ENCODE measurements around the gene VWF. TPM values are rescaled to one million over a fixed set of nuclear protein-coding genes. Genes with fewer than 3 reads are reported as not detected.
A peak's percentile ranks its signal among the peaks of the same experiment; 100 is the strongest.
"Not testable (repeated sequence)": the region's sequence is repeated elsewhere in the genome, so short reads cannot be mapped to it uniquely, and the experiment has no call there.

Gene VWF
- total RNA-seq, 2 donors from 2014 or later: 241 to 483 TPM

GRCh38 chr12:6025703-6026298, 98.7 kb downstream of the VWF start:
- ATAC-seq; intact Hi-C loops (cut with DNase I); DNase-seq: not testable (repeated sequence)

GRCh38 chr12:6024066-6024465, 100.4 kb downstream of the VWF start:
- DNase-seq; ATAC-seq; intact Hi-C loops (cut with DNase I): not testable (repeated sequence)

DNA sequence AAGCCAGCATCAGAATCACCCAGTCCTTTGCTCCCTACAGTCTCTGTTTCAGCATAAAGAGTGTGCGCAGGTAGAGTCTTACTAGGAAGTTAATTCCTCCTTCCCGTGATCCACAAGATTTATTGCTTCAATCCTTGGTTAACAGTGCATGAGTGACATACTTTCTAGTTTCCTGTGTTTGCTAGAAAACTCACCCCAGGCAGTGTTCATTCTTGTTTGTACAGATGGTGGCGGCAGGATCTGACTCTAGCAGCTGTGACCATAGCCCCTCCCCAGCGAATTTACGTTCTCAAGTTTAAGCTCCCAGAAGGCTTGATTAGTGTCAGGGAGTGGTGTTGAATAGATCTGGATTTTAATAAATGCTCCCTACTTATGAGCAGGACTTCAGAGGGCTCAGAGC, 103.5 kb downstream of the VWF start:
- no peak for DNase-seq
- no peak for ATAC-seq
- intact Hi-C loops (cut with DNase I): no loop called here

- DNase-seq; ATAC-seq; intact Hi-C loops (cut with DNase I): not testable (repeated sequence)
Observed at GRCh38 chr12:6020511-6020910, 104.0 kb downstream of the VWF start.

- ATAC-seq; DNase-seq; intact Hi-C loops (cut with DNase I): not testable (repeated sequence)
Observed at GRCh38 chr12:6019256-6019655, 105.2 kb downstream of the VWF start.

DNA sequence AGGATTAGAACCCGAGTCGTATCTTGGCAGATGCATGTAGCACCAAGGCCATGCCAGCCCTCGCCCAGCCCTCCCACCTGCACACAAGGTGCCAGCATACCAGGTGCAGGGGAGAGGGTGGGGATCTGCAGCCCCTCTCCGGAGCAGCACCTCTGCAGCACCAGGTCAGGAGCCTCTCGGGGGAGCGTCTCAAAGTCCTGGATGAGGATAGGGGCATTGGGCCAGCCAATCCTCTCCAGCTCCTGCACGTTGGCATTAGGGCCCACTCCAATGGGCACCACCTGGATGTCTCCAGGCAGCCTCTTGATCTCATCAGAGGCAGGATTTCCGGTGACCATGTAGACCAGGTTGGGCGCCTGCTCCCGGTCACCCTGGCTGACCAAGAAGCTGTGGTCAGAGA, 106.2 kb downstream of the VWF start:
- no peak for ATAC-seq
- intact Hi-C loops (cut with DNase I): no loop called here
- DNase-seq: no peak

GRCh38 chr12:6016756-6017155, 107.7 kb downstream of the VWF start:
- intact Hi-C loops (cut with DNase I): no loop called here
- DNase-seq: no peak
- ATAC-seq: no peak

DNA sequence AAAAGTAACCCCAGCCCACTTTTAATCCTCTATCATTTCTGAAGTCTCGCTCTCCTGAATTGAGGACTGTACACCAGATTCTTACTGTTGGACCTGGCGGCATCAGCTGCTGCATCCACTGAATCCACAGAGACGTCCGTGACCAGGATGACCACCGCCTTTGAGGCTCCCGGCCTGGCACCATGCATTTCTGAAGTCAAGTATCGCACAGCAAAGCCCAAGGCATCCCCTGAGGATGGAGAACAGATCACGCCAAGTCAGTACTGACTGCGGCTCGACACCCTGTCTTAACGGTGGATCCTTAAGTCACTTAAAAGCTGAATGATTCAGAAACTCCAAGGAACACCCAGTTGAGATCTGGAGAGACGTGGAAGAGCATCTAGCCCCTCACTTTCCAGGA, 108.5 kb downstream of the VWF start:
- ATAC-seq; intact Hi-C loops (cut with DNase I); DNase-seq: not testable (repeated sequence)

DNA sequence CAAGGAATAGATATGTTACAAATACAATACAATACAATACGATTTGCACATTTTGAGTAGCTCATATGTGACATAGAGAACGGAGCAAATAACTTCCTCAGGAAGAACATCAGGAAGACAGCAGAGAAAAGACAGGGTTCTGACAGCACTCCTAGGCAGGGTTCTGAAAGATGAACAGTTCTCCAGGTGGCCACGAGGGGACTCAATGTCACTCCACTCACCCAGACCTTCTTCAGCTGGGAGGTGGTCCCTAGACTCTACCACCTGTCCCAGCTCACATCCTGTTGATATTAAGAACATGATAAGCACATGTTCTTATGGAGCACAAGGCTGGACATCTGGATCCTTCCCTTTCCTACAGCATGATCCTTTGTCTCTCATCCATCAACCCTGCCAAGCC, 109.2 kb downstream of the VWF start:
- ATAC-seq; DNase-seq; intact Hi-C loops (cut with DNase I): not testable (repeated sequence)

DNA sequence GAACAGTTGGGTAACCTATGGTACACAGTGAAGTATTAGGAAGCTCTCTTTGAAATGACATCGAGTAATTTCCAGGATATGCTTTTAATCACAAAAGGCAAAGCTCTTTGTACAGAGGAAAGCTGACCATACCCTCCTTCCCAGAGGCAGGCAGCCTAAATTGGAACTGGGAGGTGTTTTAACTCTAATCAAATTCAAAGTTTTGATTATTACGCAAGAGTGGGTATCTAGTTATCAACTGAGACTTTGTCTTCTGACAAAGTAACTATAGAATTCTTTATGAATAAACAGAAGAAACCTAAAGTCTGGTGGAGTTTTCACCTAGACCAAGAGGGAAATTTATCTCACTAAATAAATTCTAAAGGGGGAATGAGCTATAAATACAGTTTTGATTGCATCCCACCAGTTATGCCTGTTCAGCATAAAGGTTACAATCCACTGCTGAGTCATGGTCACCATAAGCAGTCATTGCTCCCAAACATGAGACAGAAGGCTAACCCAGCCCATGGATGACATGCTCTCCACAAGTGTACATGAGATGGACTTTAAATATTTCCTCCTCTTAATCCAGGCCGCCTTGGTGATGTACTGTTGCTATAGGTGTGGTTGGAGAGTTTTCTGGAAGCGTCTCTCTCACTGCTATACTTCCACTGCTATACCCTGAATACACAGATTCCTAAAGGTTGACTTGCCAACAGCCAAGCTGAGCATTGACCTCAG, 113.7 kb downstream of the VWF start:
- intact Hi-C loops (cut with DNase I); ATAC-seq: not testable (repeated sequence)

DNA sequence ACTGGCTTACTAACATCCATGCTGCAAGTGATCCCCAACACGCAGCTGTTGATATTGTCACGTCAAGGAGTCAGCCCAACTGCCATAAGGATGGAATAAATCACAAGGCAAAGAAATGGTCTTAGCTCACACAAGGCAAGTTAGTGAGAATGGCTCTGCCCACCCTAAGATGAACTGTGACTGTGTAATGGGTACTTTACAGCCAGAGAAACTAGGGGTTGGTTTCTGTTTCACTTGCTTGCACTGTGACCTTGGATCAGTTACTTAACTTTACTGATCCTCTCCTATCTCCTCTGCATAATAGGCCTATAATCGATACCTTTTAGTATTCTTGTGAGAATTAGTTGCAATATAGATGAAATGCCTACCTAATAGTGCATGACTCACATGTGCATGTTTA, 127.2 kb downstream of the VWF start:
- intact Hi-C loops (cut with DNase I): no loop called here
- DNase-seq (no peak), ATAC-seq (no peak)

More for the DNA sequence above, 113.7 kb downstream of the VWF start:
- not testable (repeated sequence) for DNase-seq

- intact Hi-C loops (cut with DNase I): no loop called here
- DNase-seq (no peak), ATAC-seq (no peak)
Observed at GRCh38 chr12:5996459-5996858, 128.0 kb downstream of the VWF start.

DNA sequence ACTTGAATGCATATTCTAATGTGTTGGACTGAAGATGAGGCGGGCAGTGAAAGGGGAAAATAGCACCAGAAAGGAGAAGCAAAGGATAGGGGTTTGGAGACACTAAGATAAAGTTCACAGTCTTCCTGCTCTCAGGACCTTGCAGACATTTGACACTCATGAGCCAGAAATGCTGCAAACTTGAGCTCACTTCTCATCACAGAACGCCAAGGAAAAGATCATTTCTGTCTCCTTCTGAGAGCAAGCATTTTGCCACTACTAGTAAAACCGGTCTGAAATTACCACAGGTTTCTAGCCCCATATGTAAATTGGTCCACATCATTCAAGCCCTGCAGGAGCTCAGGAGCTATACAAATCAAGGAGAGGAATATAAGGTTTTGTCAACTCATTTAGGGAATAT, 134.8 kb downstream of the VWF start:
- ATAC-seq (no peak), DNase-seq (no peak)
- intact Hi-C loops (cut with DNase I): loop anchor here (2.0 to 5.0 kb wide), 3 partner anchors 48 to 297 kb away; no protein-coding TSS in a partner anchor

DNA sequence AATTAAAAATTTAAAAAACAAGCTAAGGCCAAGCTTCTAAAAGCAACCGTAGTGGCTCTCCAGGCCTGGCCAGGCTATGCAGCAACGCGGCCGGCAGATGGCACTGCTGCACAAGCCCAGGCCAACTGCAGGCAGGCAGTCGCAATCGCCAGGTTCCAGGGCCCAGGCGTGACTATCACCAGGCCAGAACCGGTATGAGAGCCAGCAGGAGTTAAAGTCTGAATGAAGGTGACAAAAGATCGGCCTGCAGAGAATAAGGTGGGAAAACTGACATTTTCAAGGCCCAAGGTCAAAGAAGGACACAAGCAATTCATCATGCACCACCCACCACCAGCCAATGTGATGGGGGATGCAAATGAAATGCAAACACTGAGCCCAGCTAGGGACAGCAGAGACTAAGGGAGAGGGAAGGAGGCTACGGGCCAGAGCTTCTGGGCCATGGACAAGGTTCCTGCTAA, 135.8 kb downstream of the VWF start:
- peak; percentile 83 for DNase-seq
- peak; percentile 91 to 93 for ATAC-seq
- intact Hi-C loops (cut with DNase I): loop anchor here (2.0 to 5.0 kb wide), 3 partner anchors 49 to 298 kb away; no protein-coding TSS in a partner anchor

GRCh38 chr12:5988088-5988487, 136.4 kb downstream of the VWF start:
- intact Hi-C loops (cut with DNase I): loop anchor here (2.0 to 5.0 kb wide), 3 partner anchors 49 to 299 kb away; no protein-coding TSS in a partner anchor
- ATAC-seq: no peak
- DNase-seq: no peak

DNA sequence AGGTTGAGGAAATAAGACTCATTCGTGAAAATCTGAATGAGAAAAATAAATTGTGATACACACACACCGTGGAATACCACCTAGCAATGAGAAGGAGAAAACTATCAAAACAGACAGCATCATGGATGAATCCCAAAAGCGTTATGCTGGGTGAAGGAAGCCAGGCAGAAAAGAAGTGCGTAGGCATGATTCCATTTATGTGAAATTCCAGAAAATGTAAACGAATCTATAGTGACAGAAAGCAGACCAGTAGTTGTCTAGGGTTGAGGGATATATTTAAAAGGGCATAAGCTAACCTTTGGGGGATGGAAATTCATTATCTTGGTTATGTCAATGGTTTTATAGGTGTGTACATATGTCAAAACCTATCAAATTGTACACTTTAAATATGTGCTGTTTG, 136.9 kb downstream of the VWF start:
- intact Hi-C loops (cut with DNase I): loop anchor here in 1 of 2 donors (5.0 kb wide), 1 partner anchor 50 kb away; no protein-coding TSS in a partner anchor
- no peak for ATAC-seq
- DNase-seq: no peak

DNA sequence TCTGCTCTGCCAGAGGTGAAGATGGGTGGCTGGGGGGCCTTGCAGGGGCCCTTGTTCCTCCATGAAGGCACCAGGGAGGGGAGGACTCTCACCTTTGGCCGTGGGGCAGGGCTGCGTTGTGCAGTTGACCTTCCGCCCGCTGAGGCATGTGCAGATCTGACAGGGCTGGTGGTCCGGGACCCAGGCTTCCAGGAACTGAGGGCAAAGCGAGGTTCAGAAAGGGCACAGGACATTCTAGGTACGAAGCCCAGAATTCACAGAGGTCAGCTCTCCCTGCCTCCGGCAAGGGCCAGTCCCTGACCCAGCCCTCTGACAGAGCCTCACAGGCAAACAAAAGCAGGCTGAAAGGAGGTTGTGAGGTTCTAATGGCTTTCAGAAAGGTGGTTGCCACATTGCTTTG, 139.0 kb downstream of the VWF start:
- intact Hi-C loops (cut with DNase I): loop anchor here in 1 of 2 donors (5.0 kb wide), 1 partner anchor 52 kb away; no protein-coding TSS in a partner anchor
- no peak for ATAC-seq
- no peak for DNase-seq

DNA sequence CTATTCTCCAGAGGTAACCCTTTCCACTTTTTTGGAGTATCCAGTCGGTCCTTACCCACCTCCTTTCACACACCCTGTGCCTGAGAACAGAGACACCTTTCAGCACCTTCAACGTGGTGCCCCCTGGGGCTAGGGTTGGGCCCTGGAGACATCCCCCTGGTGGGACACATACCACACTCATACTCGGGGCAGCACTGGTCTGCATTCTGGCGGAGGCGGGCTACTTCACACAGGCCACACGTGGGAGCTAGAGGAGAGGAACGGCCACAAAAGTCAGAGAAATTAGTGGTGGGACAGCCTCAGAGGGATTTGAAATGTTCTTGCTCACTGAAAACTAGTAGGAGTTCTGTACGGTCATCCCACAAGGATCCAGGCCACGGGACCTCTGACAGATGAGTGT, 139.6 kb downstream of the VWF start:
- intact Hi-C loops (cut with DNase I): loop anchor here in 1 of 2 donors (5.0 kb wide), 1 partner anchor 52 kb away; no protein-coding TSS in a partner anchor
- no peak for ATAC-seq

GRCh38 chr12:5982106-5982505, 142.4 kb downstream of the VWF start:
- ATAC-seq (no peak), DNase-seq (no peak)
- intact Hi-C loops (cut with DNase I): no loop called here

More for the DNA sequence above, 139.6 kb downstream of the VWF start:
- no peak for DNase-seq

GRCh38 chr12:5977556-5977955, 146.9 kb downstream of the VWF start:
- intact Hi-C loops (cut with DNase I): no loop called here
- no peak for ATAC-seq

More at GRCh38 chr12:5977556-5977955, 146.9 kb downstream of the VWF start:
- no peak for DNase-seq

Measured in left cardiac atrium (tissue), 4 donors.